NCI-H1930 (cell line): ENCODE results near the gene MAD1L1.
"Not testable (repeated sequence)": the region's sequence is repeated elsewhere in the genome, so short reads cannot be mapped to it uniquely, and the experiment has no call there.

ENCODE experiments used
- DNase-seq, 2 experiments: peaks; one replicate each; lab custom pipeline; 2025; lab: John Stamatoyannopoulos, UW

The MAD1L1 gene

GRCh38 chr7:2002561-2003450 is 229.9 kb downstream of the MAD1L1 start:
- no peak for DNase-seq

GRCh38 chr7:2001601-2002442 is 230.9 kb downstream of the MAD1L1 start:
- DNase-seq = no peak

- DNase-seq = no peak
Observed at GRCh38 chr7:2000746-2001321, 231.9 kb downstream of the MAD1L1 start.

GRCh38 chr7:2000153-2000687 is 232.5 kb downstream of the MAD1L1 start:
- no peak for DNase-seq

GRCh38 chr7:1999278-1999984 is 233.3 kb downstream of the MAD1L1 start:
- no peak for DNase-seq

- DNase-seq = no peak
Observed at GRCh38 chr7:1998146-1998545, 234.6 kb downstream of the MAD1L1 start.

- DNase-seq = no peak
Observed at GRCh38 chr7:1997537-1998076, 235.1 kb downstream of the MAD1L1 start.

GRCh38 chr7:1996816-1997215 is 235.9 kb downstream of the MAD1L1 start:
- DNase-seq = no peak

- not testable (repeated sequence) for DNase-seq
Observed at GRCh38 chr7:1995911-1996420, 236.8 kb downstream of the MAD1L1 start.

GRCh38 chr7:1995426-1995825 is 237.3 kb downstream of the MAD1L1 start:
- no peak for DNase-seq

GRCh38 chr7:1994931-1995330 is 237.8 kb downstream of the MAD1L1 start:
- DNase-seq = no peak

GRCh38 chr7:1993776-1994740 is 238.7 kb downstream of the MAD1L1 start:
- DNase-seq = no peak

GRCh38 chr7:1993031-1993695 is 239.6 kb downstream of the MAD1L1 start:
- no peak for DNase-seq

- DNase-seq = no peak
Observed at GRCh38 chr7:1992554-1992953, 240.2 kb downstream of the MAD1L1 start.

GRCh38 chr7:1990001-1990670 is 242.6 kb downstream of the MAD1L1 start:
- no peak for DNase-seq

- no peak for DNase-seq
Observed at GRCh38 chr7:1989049-1989860, 243.5 kb downstream of the MAD1L1 start.

- no peak for DNase-seq
Observed at GRCh38 chr7:1988533-1988930, 244.2 kb downstream of the MAD1L1 start.
